H1 (cell line): ENCODE measurements around the gene FUT6. TPM values are rescaled to one million over a fixed set of nuclear protein-coding genes. Genes with fewer than 3 reads are reported as not detected.

Source experiments
- GABPA ChIP-seq: IDR thresholded peaks from 2 replicates; pipeline ENCODE4 v1.6.1; 2011; ENCODE audit warnings: mild to moderate bottlenecking, low read length, moderate library complexity, borderline replicate concordance; ENCODE audit not compliant: insufficient read depth
- MAFK ChIP-seq: IDR thresholded peaks from 2 replicates; pipeline ENCODE4 v1.6.1; 2012; ENCODE audit warnings: low read depth, mild to moderate bottlenecking, improper control_type of control experiment, low read length
- polyA plus RNA-seq, 7 experiments: library from polyadenylated mRNA; depleted of rRNA in 3 of 7; stranded (reverse) in 5 of 7; unstranded in 2 of 7; fragments of >200 nt in 5 of 7; fragments of 200-250 nt in 2 of 7; gene quantifications; 1 replicate in 5 of 7; 2 replicates in 1 of 7; 4 replicates in 1 of 7; pipeline versions ENCODE4 v1.2.1 to v1.2.3, GENCODE V29; 2011 to 2013; ENCODE audit warnings: missing spikeins in 2 of 7, mixed read lengths in 2 of 7
- total RNA-seq: library from RNA; stranded (reverse); fragmentation: NEBNext Ultra II Directional; extraction: Animal tissue kit (Norgen Biotek cat#: 25700); gene quantifications from 2 replicates; pipeline ENCODE4 v1.2.1, GENCODE V29; 2021

The FUT6 gene
- total and polyA plus RNA-seq, 2 of the 8 experiments (the other 6 are each of a cell fraction or from before 2014, with no cell fraction given): not detected

- TF ChIP-seq GABPA (no peak), MAFK (no peak)
These were observed 52.7 kb downstream of the FUT6 start (continued) for GRCh38 chr19:5786593-5787408.
